ENCODE measurements around the gene PRX.
"Not testable (repeated sequence)": the region's sequence is repeated elsewhere in the genome, so short reads cannot be mapped to it uniquely, and the experiment has no call there.

Gene PRX
- total RNA-seq, result 4.8 to 7.2 (median 5.9) reads per million in 3 donors

GRCh38 chr19:40413291-40413845 lies at the start of gene PRX:
Gene PRX, minus strand, starts transcription at chr19:40413378. Its CDS starts 5,446 bp downstream, at chr19:40407932.
- Histone ChIP-seq H3K4me3 (ENCODE audit: insufficient read depth, low read depth, low read length, poor library complexity, severe bottlenecking) (no peak within 1 kb of the TSS), H3K4me1 (ENCODE audit: control insufficient read depth, insufficient read depth, low read length, poor library complexity, severe bottlenecking) (peaks cover 5% of the 10 kb centered on the region), H3K27ac (ENCODE audit: insufficient read depth, low read length, poor library complexity, severe bottlenecking) (no peak within 1 kb of the TSS), H3K9me3 (ENCODE audit: control insufficient read depth, low read length) (no peaks in the 10 kb centered on the region), H3K36me3 (ENCODE audit: control insufficient read depth, insufficient read depth, low read length) (no peaks in the 10 kb centered on the region), H3K27me3 (replicated peaks; ENCODE audit: control insufficient read depth, insufficient read depth, low read length, poor library complexity, severe bottlenecking) (no peaks in the 10 kb centered on the region)
- DNase-seq, result no peak

- Histone ChIP-seq H3K4me3 (ENCODE audit: insufficient read depth, low read depth, low read length, poor library complexity, severe bottlenecking) (no peak overlapping the region), H3K27me3 (replicated peaks; ENCODE audit: control insufficient read depth, insufficient read depth, low read length, poor library complexity, severe bottlenecking) (no peaks in the 10 kb centered on the region), H3K27ac (ENCODE audit: insufficient read depth, low read length, poor library complexity, severe bottlenecking) (no peak overlapping the region), H3K36me3 (ENCODE audit: control insufficient read depth, insufficient read depth, low read length) (no peaks in the 10 kb centered on the region), H3K9me3 (ENCODE audit: control insufficient read depth, low read length) (no peaks in the 10 kb centered on the region), H3K4me1 (ENCODE audit: control insufficient read depth, insufficient read depth, low read length, poor library complexity, severe bottlenecking) (peaks cover 21% of the 10 kb centered on the region)
- no peak for DNase-seq
Measured at GRCh38 chr19:40461669-40462221, 48.6 kb upstream of the PRX start.

GRCh38 chr19:40460185-40460584 lies 47.0 kb upstream of the PRX start:
- no peak overlapping the region for H3K4me3 ChIP-seq (ENCODE audit: insufficient read depth, low read depth, low read length, poor library complexity, severe bottlenecking)
- no peaks in the 10 kb centered on the region for H3K27me3 ChIP-seq (replicated peaks; ENCODE audit: control insufficient read depth, insufficient read depth, low read length, poor library complexity, severe bottlenecking)
- no peaks in the 10 kb centered on the region for H3K9me3 ChIP-seq (ENCODE audit: control insufficient read depth, low read length)
- no peak for DNase-seq
- H3K4me1 ChIP-seq (ENCODE audit: control insufficient read depth, insufficient read depth, low read length, poor library complexity, severe bottlenecking), result peaks cover 8% of the 10 kb centered on the region
- H3K36me3 ChIP-seq (ENCODE audit: control insufficient read depth, insufficient read depth, low read length), result no peaks in the 10 kb centered on the region
- no peak overlapping the region for H3K27ac ChIP-seq (ENCODE audit: insufficient read depth, low read length, poor library complexity, severe bottlenecking)

- Histone ChIP-seq H3K4me3 (ENCODE audit: insufficient read depth, low read depth, low read length, poor library complexity, severe bottlenecking) (no peak overlapping the region), H3K4me1 (ENCODE audit: control insufficient read depth, insufficient read depth, low read length, poor library complexity, severe bottlenecking) (no peaks in the 10 kb centered on the region), H3K27me3 (replicated peaks; ENCODE audit: control insufficient read depth, insufficient read depth, low read length, poor library complexity, severe bottlenecking) (no peaks in the 10 kb centered on the region), H3K36me3 (ENCODE audit: control insufficient read depth, insufficient read depth, low read length) (no peaks in the 10 kb centered on the region), H3K27ac (ENCODE audit: insufficient read depth, low read length, poor library complexity, severe bottlenecking) (no peak overlapping the region), H3K9me3 (ENCODE audit: control insufficient read depth, low read length) (no peaks in the 10 kb centered on the region)
- DNase-seq, result no peak
Measured at GRCh38 chr19:40458597-40458974, 45.4 kb upstream of the PRX start.

GRCh38 chr19:40457953-40458596 lies 44.9 kb upstream of the PRX start:
- no peaks in the 10 kb centered on the region for H3K4me1 ChIP-seq (ENCODE audit: control insufficient read depth, insufficient read depth, low read length, poor library complexity, severe bottlenecking)
- H3K4me3 ChIP-seq (ENCODE audit: insufficient read depth, low read depth, low read length, poor library complexity, severe bottlenecking), result no peak overlapping the region
- no peaks in the 10 kb centered on the region for H3K27me3 ChIP-seq (replicated peaks; ENCODE audit: control insufficient read depth, insufficient read depth, low read length, poor library complexity, severe bottlenecking)
- no peaks in the 10 kb centered on the region for H3K9me3 ChIP-seq (ENCODE audit: control insufficient read depth, low read length)
- DNase-seq, result no peak
- H3K36me3 ChIP-seq (ENCODE audit: control insufficient read depth, insufficient read depth, low read length), result no peaks in the 10 kb centered on the region
- no peak overlapping the region for H3K27ac ChIP-seq (ENCODE audit: insufficient read depth, low read length, poor library complexity, severe bottlenecking)

- no peaks in the 10 kb centered on the region for H3K27me3 ChIP-seq (replicated peaks; ENCODE audit: control insufficient read depth, insufficient read depth, low read length, poor library complexity, severe bottlenecking)
- no peak overlapping the region for H3K4me3 ChIP-seq (ENCODE audit: insufficient read depth, low read depth, low read length, poor library complexity, severe bottlenecking)
- H3K4me1 ChIP-seq (ENCODE audit: control insufficient read depth, insufficient read depth, low read length, poor library complexity, severe bottlenecking), result no peaks in the 10 kb centered on the region
- no peaks in the 10 kb centered on the region for H3K9me3 ChIP-seq (ENCODE audit: control insufficient read depth, low read length)
- H3K36me3 ChIP-seq (ENCODE audit: control insufficient read depth, insufficient read depth, low read length), result no peaks in the 10 kb centered on the region
- H3K27ac ChIP-seq (ENCODE audit: insufficient read depth, low read length, poor library complexity, severe bottlenecking), result no peak overlapping the region
- no peak for DNase-seq
Measured at GRCh38 chr19:40457048-40457447, 43.9 kb upstream of the PRX start.

GRCh38 chr19:40453943-40454342 lies 40.8 kb upstream of the PRX start:
- H3K4me1 ChIP-seq (ENCODE audit: control insufficient read depth, insufficient read depth, low read length, poor library complexity, severe bottlenecking); H3K27me3 ChIP-seq (replicated peaks; ENCODE audit: control insufficient read depth, insufficient read depth, low read length, poor library complexity, severe bottlenecking); DNase-seq; H3K9me3 ChIP-seq (ENCODE audit: control insufficient read depth, low read length); H3K4me3 ChIP-seq (ENCODE audit: insufficient read depth, low read depth, low read length, poor library complexity, severe bottlenecking); H3K36me3 ChIP-seq (ENCODE audit: control insufficient read depth, insufficient read depth, low read length); H3K27ac ChIP-seq (ENCODE audit: insufficient read depth, low read length, poor library complexity, severe bottlenecking): not testable (repeated sequence)

- Histone ChIP-seq H3K36me3 (ENCODE audit: control insufficient read depth, insufficient read depth, low read length) (no peaks in the 10 kb centered on the region), H3K4me1 (ENCODE audit: control insufficient read depth, insufficient read depth, low read length, poor library complexity, severe bottlenecking) (no peaks in the 10 kb centered on the region), H3K27ac (ENCODE audit: insufficient read depth, low read length, poor library complexity, severe bottlenecking) (no peak overlapping the region), H3K4me3 (ENCODE audit: insufficient read depth, low read depth, low read length, poor library complexity, severe bottlenecking) (no peak overlapping the region), H3K9me3 (ENCODE audit: control insufficient read depth, low read length) (no peaks in the 10 kb centered on the region), H3K27me3 (replicated peaks; ENCODE audit: control insufficient read depth, insufficient read depth, low read length, poor library complexity, severe bottlenecking) (no peaks in the 10 kb centered on the region)
- no peak for DNase-seq
Measured at GRCh38 chr19:40453151-40453735, 40.1 kb upstream of the PRX start.

- H3K27ac ChIP-seq (ENCODE audit: insufficient read depth, low read length, poor library complexity, severe bottlenecking), result no peak overlapping the region
- H3K4me3 ChIP-seq (ENCODE audit: insufficient read depth, low read depth, low read length, poor library complexity, severe bottlenecking), result no peak overlapping the region
- no peaks in the 10 kb centered on the region for H3K27me3 ChIP-seq (replicated peaks; ENCODE audit: control insufficient read depth, insufficient read depth, low read length, poor library complexity, severe bottlenecking)
- H3K4me1 ChIP-seq (ENCODE audit: control insufficient read depth, insufficient read depth, low read length, poor library complexity, severe bottlenecking), result no peaks in the 10 kb centered on the region
- no peaks in the 10 kb centered on the region for H3K36me3 ChIP-seq (ENCODE audit: control insufficient read depth, insufficient read depth, low read length)
- no peaks in the 10 kb centered on the region for H3K9me3 ChIP-seq (ENCODE audit: control insufficient read depth, low read length)
- no peak for DNase-seq
Measured at GRCh38 chr19:40452016-40452415, 38.8 kb upstream of the PRX start.

- DNase-seq, result no peak
- Histone ChIP-seq H3K27me3 (replicated peaks; ENCODE audit: control insufficient read depth, insufficient read depth, low read length, poor library complexity, severe bottlenecking) (no peaks in the 10 kb centered on the region), H3K36me3 (ENCODE audit: control insufficient read depth, insufficient read depth, low read length) (no peaks in the 10 kb centered on the region), H3K27ac (ENCODE audit: insufficient read depth, low read length, poor library complexity, severe bottlenecking) (no peak overlapping the region), H3K4me1 (ENCODE audit: control insufficient read depth, insufficient read depth, low read length, poor library complexity, severe bottlenecking) (no peaks in the 10 kb centered on the region), H3K9me3 (ENCODE audit: control insufficient read depth, low read length) (no peaks in the 10 kb centered on the region), H3K4me3 (ENCODE audit: insufficient read depth, low read depth, low read length, poor library complexity, severe bottlenecking) (no peak overlapping the region)
Measured at GRCh38 chr19:40450664-40451063, 37.5 kb upstream of the PRX start.
